NCI-H2171 treated with DMSO at 0.1 percent for 48 hours (cell line): ENCODE data around the gene PMEPA1.

Source experiments
- DNase-seq: peaks from one replicate; lab custom pipeline; 2025; lab: John Stamatoyannopoulos, UW

Gene PMEPA1

DNA sequence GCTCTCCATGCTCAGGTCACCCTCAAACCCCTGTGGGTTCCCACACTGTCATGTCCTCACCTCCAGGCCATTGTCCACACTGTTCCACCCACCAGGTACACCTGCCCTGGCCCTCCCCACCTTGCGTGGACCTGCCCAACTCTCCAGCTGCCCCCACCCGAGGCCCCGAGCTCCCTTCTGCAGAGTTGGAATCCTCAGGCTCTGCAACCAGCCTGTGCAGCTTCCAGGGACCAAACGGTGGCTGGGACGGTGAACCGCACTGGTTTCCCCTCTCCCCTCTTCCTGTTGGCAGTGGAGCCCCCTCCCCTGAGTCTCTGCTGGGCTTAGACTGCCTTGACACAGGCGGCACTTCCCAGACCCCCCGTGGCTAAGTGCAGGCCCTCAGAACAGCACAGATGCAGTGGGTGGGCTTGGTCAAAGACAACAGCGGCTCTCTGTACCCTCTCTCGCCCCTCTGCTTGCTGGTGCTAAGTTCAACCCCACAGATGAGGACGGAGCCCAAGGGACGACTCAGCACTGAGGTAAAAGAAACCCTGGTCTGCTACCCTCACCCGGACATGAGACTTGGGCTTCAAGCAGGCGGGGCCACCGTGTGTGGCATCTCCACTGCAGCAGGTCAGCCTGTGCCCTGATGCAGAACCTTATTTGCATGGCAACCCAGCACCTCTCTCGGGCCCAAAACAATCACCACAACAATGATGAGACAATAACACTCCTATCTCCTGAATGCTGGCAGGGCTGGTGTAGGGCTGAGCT is 100.6 kb downstream of the PMEPA1 start:
- DNase-seq, result no peak

GRCh38 chr20:57608516-57608915 is 101.3 kb downstream of the PMEPA1 start:
- DNase-seq, result no peak

DNA sequence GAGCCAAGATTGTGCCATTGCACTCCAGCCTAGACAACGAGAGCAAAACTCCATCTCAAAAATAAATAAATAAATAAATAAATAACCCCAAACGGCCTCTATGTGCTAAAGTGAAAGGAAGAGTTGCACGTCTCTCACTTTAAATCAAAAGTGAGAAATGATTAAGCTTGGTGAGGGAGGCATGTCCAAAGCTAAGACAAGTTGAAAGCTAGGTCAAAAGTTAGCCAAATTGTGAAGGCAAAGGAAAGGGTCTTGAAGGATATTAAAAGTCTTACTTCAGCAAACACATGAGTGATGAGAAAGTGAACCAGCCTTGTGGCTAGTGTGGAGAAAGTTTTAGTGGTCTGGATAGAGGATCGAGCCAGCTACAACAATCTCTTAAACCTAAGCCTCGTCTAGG is 103.9 kb downstream of the PMEPA1 start:
- no peak for DNase-seq

- no peak for DNase-seq
These were observed 104.8 kb downstream of the PMEPA1 start for GRCh38 chr20:57605045-57605444.

- DNase-seq, result no peak
These were observed 106.7 kb downstream of the PMEPA1 start for GRCh38 chr20:57603120-57603519.

DNA sequence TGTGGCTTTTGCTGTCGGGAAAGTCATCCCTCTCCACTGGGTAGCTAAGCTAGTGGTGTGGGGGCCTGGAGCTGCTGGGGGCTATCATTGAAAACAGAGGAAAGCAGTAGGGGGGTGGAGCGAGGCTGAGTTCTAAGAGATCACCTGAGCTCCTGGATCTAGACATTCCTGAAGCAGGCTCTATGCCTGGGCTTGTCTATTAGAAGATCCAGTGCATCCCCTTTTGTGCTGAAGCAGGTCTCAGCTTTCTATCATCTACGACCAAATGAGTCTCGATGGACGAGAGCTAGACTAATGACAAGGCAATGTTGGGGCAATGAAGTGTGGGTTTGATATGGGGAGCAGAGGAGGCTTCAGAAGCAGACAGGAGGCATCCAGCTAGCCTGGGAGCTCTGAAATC is 108.1 kb downstream of the PMEPA1 start:
- no peak for DNase-seq

- DNase-seq, result no peak
These were observed 108.6 kb downstream of the PMEPA1 start for GRCh38 chr20:57601211-57601570.

GRCh38 chr20:57600320-57601210 is 109.2 kb downstream of the PMEPA1 start:
- no peak for DNase-seq

DNA sequence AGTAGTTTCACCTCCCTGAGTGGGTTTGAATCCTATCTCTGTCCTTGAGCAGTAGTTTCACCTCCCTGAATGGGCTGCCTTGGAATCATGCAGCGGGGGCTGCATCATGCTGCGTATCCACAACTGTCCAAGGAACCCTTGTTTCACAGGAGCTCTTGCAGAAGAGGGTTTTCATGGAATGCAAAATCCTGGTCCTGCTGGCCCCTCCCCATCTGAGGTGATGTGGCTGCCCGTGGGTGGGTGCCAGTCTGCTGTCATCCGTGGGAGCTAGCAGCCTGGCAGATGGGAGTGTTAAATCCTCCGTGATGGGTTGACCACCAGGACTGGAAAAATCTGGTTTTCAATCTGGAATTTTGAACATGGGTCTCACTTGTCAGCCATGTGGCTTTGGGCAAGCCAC is 111.3 kb downstream of the PMEPA1 start:
- no peak for DNase-seq
